HUES48 (cell line): ENCODE data around the gene ORAI1.

ENCODE experiments used
- H3K27ac ChIP-seq: one replicate; pipeline ENCODE4 v1.7.0; 2013; ENCODE audit warnings: low read depth, low read length, inconsistent platforms
- H3K27me3 ChIP-seq: 2 replicates; pipeline ENCODE4 v1.6.1; 2013; ENCODE audit warnings: mild to moderate bottlenecking, low read length; ENCODE audit not compliant: control insufficient read depth, insufficient read depth
- H3K36me3 ChIP-seq: 2 replicates; pipeline ENCODE4 v1.6.1; 2013; ENCODE audit warnings: low read length; ENCODE audit not compliant: control insufficient read depth, insufficient read depth
- H3K4me1 ChIP-seq: 2 replicates; pipeline ENCODE4 v1.6.1; 2013; ENCODE audit warnings: mild to moderate bottlenecking, low read length; ENCODE audit not compliant: control insufficient read depth, insufficient read depth
- H3K4me3 ChIP-seq: 2 replicates; pipeline ENCODE4 v1.5.1; 2013; ENCODE audit warnings: mild to moderate bottlenecking, low read depth, low read length
- H3K9ac ChIP-seq: 2 replicates; pipeline ENCODE4 v1.6.1; 2013; ENCODE audit warnings: mild to moderate bottlenecking, low read depth, low read length, moderate library complexity
- H3K9me3 ChIP-seq: 2 replicates; pipeline ENCODE4 v1.6.1; 2013; ENCODE audit warnings: low read length; ENCODE audit not compliant: control insufficient read depth, insufficient read depth

Gene ORAI1

GRCh38 chr12:121626087-121626852 lies at the start of gene ORAI1:
TSS of gene ORAI1 (plus strand) at chr12:121626530.
- Histone ChIP-seq H3K9me3 (no peaks in the 10 kb centered on the region), H3K9ac (peak within 1 kb of the TSS; percentile 61), H3K27ac (peak within 1 kb of the TSS; percentile 87), H3K27me3 (no peaks in the 10 kb centered on the region), H3K4me3 (peak within 1 kb of the TSS; percentile 85), H3K4me1 (peaks cover 25% of the 10 kb centered on the region), H3K36me3 (0 out of 2 replicates have a peak, but pooled peaks cover 11% of the 10 kb centered on the region)

DNA sequence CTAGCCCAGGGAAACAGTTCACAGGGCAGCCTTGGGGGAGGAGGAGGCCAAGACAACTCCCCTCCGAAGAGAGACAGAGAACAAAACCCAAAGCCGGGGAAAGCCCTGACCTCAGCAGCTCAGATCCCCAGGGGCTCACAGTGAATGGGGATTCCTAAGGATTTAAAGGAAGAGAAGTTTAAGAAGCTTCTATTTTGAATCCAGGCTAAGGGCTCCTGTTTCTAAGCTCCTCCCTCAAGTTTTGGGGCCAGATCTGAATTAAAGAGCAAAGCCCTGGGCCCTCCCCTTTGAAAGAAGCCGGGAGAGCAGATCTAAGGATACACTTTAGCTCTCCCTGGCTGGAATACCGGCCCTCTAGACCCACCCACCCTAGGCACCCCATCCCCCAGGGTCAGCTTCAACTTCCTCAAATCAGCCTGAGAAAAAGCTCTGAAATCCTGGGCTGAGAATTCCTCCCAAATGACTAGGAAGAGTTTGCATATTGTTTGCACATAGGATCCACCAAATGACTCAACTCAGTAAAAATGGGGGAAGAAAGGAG lies 49.4 kb upstream of the ORAI1 start:
- H3K9ac ChIP-seq, result peak overlapping the region; percentile 80
- peak overlapping the region; percentile 96 for H3K27ac ChIP-seq

GRCh38 chr12:121577443-121578180 lies 48.7 kb upstream of the ORAI1 start:
- H3K4me3 ChIP-seq, result peak overlapping the region; percentile 89
- H3K27ac ChIP-seq, result peak overlapping the region; percentile 96
- peak overlapping the region; percentile 80 for H3K9ac ChIP-seq
- H3K36me3 ChIP-seq, result peaks cover 30% of the 10 kb centered on the region
- no peaks in the 10 kb centered on the region for H3K27me3 ChIP-seq
- H3K4me1 ChIP-seq, result peaks cover 36% of the 10 kb centered on the region
- no peaks in the 10 kb centered on the region for H3K9me3 ChIP-seq

More for the DNA sequence above, 49.4 kb upstream of the ORAI1 start:
- Histone ChIP-seq H3K4me3 (peak overlapping the region; percentile 89), H3K36me3 (peaks cover 37% of the 10 kb centered on the region), H3K9me3 (no peaks in the 10 kb centered on the region), H3K4me1 (peaks cover 34% of the 10 kb centered on the region), H3K27me3 (no peaks in the 10 kb centered on the region)

DNA sequence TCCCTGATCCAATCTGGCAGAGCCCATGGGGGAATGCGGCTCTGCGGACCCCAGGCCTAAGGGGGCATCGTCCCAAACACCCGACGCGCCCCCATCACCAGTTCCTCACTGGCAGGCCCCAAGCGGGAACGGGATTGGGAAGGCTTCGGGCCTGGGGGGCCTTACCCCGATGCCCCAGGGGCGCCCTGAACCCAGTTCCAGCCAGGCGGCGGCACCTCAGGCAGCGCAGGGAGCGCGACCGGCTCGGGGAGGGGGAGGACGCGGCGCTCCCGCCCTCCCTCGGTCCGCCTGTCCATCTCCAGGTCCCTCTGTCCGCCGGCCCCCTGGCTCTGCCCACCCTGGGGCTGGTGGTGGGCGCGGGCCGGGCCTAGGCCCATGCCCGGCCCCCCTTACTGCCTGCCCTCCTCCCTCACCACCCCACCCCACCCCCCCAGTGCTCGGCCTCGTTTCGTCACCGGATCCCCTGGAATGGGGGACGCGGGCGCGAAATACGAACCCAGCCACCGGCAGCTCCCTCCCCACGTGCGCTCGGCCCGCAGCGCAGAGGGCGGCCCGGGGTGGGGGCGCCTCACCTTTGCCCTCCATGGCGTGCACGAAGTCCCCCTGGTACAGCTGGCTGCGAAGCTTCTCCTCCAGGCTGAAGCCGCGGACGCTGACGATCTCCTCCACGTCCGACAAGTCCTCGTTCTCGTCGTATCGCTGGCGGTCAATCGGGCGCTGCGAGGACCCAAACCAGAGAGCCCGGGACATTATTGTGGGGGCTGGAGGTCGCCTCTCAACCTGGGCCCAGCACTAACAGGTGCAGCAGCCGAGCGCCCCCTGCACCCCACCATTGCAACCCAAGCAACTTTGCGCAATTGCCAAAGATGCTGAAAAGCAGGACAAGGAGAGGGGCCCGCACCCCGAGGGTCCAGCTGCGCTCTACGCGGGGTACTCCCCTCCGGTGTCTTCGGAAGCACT lies 47.8 kb upstream of the ORAI1 start:
- Histone ChIP-seq H3K27me3 (no peaks in the 10 kb centered on the region), H3K9me3 (no peaks in the 10 kb centered on the region), H3K4me3 (peak overlapping the region; percentile 89), H3K4me1 (peaks cover 43% of the 10 kb centered on the region), H3K36me3 (peaks cover 25% of the 10 kb centered on the region), H3K27ac (peak overlapping the region; percentile 96), H3K9ac (peak overlapping the region; percentile 97)

GRCh38 chr12:121579190-121579791 lies 47.0 kb upstream of the ORAI1 start:
- H3K36me3 ChIP-seq, result peaks cover 23% of the 10 kb centered on the region
- H3K27ac ChIP-seq, result peak overlapping the region; percentile 96
- H3K27me3 ChIP-seq, result no peaks in the 10 kb centered on the region
- peaks cover 49% of the 10 kb centered on the region for H3K4me1 ChIP-seq
- H3K9ac ChIP-seq, result peak overlapping the region; percentile 97
- H3K9me3 ChIP-seq, result no peaks in the 10 kb centered on the region
- peak overlapping the region; percentile 89 for H3K4me3 ChIP-seq

GRCh38 chr12:121579981-121580868 lies 46.1 kb upstream of the ORAI1 start:
- Histone ChIP-seq H3K9ac (peak overlapping the region; percentile 97), H3K36me3 (peaks cover 14% of the 10 kb centered on the region), H3K4me3 (peak overlapping the region; percentile 89), H3K27ac (peak overlapping the region; percentile 96), H3K27me3 (no peaks in the 10 kb centered on the region), H3K4me1 (peaks cover 43% of the 10 kb centered on the region), H3K9me3 (no peaks in the 10 kb centered on the region)

DNA sequence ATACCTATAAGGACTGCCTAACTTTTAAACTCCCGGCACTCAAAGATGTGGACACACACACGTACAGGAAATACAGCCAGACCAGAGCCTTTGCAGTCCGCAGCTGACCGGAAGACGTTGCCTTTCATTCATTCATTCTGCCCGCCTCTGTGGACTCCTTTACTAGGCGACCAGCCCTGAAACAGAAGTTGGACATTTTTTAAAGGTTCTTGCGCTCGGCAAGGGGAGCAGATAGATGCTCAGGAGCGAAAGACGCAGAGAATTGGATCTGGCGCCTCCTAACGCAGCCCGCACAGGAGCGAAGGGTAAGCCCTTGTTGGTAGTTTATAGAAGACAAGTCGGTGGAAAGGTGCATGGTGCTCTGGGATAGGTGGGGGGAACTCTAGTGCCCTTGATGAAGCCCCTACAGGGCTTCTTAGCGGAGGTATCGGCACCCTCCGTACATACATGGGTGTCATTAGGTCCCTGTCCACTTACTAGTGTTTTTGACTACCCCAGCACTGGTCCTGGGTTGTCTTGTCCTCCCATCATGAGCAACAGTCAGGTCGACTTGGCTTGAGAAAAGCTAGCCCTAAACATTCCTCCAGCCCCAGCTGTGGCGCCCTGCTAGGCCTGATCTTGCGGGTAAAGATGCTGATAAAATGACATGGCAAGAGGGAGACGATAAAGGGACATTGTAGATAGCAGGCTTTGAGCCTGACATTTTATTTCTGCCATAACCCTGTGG lies 45.2 kb upstream of the ORAI1 start, which contains the start of gene KDM2B:
Gene KDM2B, minus strand, starts transcription at position 65 of the 727 bp plus-strand sequence. CDS start 112 bp downstream, outside the sequence.
- peaks cover 37% of the 10 kb centered on the region for H3K4me1 ChIP-seq
- peaks cover 6% of the 10 kb centered on the region; the same call in 1 of the 2 replicates for H3K36me3 ChIP-seq
- H3K9ac ChIP-seq, result peak within 1 kb of the TSS; percentile 97
- H3K27ac ChIP-seq, result peak within 1 kb of the TSS; percentile 96
- peak within 1 kb of the TSS; percentile 89 for H3K4me3 ChIP-seq
- H3K27me3 ChIP-seq, result no peaks in the 10 kb centered on the region
- H3K9me3 ChIP-seq, result no peaks in the 10 kb centered on the region

DNA sequence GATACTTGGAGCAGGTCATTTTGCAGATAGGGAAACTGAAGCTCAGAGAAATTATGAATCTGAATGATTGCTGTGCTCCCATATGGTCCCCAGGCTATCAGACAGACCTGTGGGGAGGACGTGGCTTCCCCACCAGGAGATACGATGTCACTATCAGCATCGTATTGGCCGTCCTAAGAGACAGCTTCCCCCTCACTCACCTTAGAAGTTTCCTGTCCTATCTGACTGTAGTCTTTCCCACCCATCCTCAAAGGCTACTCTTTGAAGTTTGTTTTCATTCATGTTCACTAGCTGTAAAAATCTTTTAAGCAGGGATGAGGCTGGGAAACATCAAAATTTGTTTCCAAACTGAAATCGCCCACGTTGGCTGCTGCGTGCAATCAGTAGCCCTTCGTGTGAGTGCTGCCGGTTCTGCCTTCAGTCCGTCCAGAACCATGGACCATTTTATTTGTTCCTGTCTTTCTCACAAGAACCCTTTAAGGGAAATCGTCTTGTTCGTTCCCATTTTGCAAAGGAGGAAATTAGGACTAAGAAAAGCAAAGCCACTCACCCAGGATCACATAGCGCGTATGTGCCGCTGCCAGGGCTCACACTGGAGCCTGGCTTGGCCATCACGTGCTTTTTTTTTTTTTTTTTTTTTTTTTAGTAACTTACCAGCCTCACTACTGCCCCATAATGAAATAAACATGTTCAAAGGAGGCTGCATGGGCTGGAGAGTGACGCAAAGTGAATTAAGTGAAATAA lies 44.5 kb upstream of the ORAI1 start:
- Histone ChIP-seq H3K27me3 (no peaks in the 10 kb centered on the region), H3K36me3 (peaks cover 6% of the 10 kb centered on the region; the same call in 1 of the 2 replicates), H3K9me3 (no peaks in the 10 kb centered on the region), H3K27ac (peak overlapping the region; percentile 96), H3K4me3 (peak overlapping the region; percentile 89), H3K4me1 (peaks cover 32% of the 10 kb centered on the region), H3K9ac (peak overlapping the region; percentile 85)
